GM13977 (cell line): Measurements from ENCODE around the gene ESRP2.

Experiments
- DNase-seq: peaks from one replicate; pipeline ENCODE4 v3.0.0; 2012; ENCODE audit warnings: low spot score
- CTCF ChIP-seq: IDR thresholded peaks from 2 replicates; pipeline ENCODE4 v1.5.1; 2012; ENCODE audit warnings: mild to moderate bottlenecking, control low read depth; ENCODE audit not compliant: insufficient read depth; ENCODE audit errors: extremely low read depth, missing control alignments
- in situ Hi-C: fragments of 300-500 bp; cut with MboI; formaldehyde crosslinking; loops from one replicate; pipeline ENCODE4 v1.12.0; 2022; ENCODE audit warnings: low sequenced_read_pairs, low pct_unique_long_range_greater_than_20kb, mixed read lengths, inconsistent platforms; ENCODE audit not compliant: unreplicated experiment

The ESRP2 gene

DNA sequence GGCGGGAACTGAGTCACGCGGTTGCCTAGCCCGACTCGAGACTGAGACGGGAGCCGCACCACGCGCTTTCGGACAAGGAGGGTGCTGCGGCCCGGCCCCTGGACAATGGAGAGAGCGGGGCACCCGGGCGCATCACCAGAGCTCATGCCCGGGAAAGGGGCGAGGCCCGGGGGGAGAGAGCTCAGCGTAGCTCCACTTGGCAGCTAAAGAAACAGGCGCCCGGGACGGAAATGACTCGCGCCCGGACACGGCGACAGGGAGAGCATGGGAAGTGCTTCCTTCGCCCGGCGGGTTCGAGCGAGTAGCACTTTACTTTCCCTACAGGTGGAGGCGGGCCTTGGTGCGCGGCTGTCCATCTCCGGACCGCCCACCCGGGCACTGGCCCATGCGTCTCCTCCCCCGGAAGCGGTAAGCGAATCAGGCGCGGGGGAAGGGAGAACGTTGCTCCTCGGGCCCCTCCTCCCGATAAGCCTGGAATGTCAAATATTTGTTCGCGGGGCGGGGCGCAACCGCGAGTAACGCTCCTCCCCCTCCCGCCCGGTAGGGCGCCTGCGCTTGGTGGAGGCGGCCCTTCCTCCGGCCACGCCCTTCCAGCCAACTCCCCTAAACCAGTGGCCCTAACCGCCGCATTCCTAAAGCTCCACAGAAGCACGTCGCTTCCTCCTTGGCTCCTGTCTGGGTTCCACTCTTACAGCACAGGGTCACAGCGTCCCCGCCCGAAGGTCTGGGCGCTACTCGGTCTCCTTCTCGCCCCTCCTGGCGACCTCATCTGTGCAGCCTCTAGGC, 1.5 kb upstream of the ESRP2 start:
- TF ChIP-seq CTCF = no peak
- DNase-seq = peak; percentile 97
- in situ Hi-C loops = no loop called here

DNA sequence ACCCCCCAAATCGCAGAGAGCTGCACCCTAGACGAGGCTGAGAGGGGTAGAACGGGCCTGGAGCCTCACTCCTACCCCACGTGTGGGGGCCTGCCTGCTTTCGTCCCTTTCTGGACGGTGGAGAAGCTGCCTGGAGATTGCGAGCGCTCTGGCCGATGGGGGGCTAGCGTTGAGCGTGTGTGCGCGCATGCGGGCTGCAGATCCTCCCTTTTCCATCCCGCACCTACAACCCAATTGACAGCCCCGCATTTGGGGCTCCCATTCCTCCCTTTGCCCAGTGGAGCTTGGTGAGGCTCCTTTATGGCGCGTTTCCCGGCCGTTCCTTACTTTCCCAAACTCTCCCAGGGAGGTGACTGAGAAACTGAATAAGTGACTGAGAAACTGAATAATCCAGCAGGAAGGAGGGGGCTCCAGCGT, 907 bp upstream of the ESRP2 start:
- peak; percentile 49 for DNase-seq
- in situ Hi-C loops = no loop called here
- TF ChIP-seq CTCF = no peak

DNA sequence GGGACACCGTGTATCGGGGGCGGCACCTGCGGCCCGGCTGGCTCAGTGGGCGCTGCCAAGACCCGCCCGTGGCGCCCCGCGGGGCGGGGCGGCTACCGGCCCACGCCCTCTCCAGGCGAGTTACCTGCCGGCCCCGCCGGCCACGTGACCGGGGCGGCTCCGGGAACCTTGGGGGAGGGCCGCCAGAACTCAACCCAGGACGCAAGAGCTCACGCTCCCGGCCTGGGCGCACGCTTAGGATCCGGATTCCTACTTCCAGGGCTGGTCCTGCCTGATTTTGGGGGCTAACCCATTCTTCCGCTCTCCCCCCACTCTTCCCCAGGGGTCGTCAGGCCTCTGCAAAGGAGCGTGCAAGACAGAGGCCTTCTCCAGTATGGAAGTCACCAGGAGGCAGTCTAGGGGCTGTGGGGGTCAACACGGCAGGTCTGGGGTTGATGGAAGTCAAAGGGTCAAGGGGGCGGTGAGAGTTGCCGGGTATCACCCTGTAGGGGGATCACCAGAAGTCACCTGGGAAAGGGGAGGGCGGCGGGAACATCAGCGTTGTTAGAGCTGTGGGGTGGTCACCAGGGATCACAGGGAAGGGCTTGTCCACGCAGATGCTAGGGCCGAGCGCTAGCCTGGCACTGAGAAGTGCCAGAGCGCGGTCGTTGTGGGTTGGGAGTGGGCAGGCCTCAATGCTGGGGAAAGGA, 354 bp upstream of the ESRP2 start:
- in situ Hi-C loops = no loop called here
- no peak for TF ChIP-seq CTCF
- peak; percentile 64 for DNase-seq

DNA sequence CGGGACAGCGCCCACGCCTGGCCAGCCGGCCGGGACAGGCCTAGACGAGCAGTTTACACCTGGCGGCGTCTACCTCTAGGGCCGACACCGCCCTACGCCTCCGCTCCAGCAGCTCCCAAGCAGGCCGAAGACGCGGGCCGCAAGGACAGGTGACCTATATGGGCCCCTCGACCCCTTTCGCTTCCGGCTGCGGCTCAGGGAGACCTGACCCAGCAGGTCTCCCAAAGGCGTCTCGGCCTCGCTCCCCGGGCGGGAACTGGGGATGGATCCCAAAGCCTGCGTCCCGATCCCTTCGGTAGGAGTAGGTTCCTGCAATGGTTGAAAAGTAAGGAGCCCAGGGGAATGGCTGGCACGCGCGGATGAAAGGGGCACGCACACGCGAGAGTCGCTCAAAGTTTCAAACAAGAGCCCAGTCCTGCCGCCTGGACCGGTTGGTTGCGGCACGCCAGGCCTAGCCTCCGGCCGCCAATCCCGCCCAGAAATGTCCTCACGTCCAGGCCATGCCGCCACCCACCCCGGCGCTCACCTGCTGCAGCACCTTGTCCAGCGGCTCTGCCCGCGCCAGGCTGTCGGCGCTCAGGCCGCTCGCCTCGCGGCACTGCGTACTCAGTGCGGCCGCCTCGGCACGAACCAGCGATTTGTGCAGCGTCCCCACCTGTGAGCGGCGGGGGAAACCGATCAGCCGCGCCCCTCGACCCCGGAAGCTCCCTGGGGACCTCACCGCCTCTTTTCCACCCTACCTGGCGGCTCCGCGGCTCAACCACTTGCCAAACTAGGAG, 630 bp downstream of the ESRP2 start:
- no peak for TF ChIP-seq CTCF
- in situ Hi-C loops = no loop called here
- DNase-seq = no peak

GRCh38 chr16:68234188-68235107, 1.5 kb downstream of the ESRP2 start:
- in situ Hi-C loops = no loop called here
- DNase-seq = no peak
- TF ChIP-seq CTCF = no peak

GRCh38 chr16:68233835-68234187, 2.1 kb downstream of the ESRP2 start:
- in situ Hi-C loops = no loop called here
- TF ChIP-seq CTCF = no peak

More at GRCh38 chr16:68233835-68234187, 2.1 kb downstream of the ESRP2 start:
- no peak for DNase-seq
